Neural cell (in vitro differentiated cells): ENCODE measurements around the gene RAB11FIP3.

Source experiments
- EP300 ChIP-seq: fragments of 450-650 bp; conservative IDR thresholded peaks from 2 replicates; pipeline ENCODE4 v1.6.1; 2014; ENCODE audit warnings: antibody characterized with exemption, mild to moderate bottlenecking, moderate library complexity; ENCODE audit not compliant: poor library complexity, severe bottlenecking
- EZH2 ChIP-seq: fragments of 200-600, 300-800 bp; shearing (Covaris generic), sonication (generic); IDR thresholded peaks from 2 replicates; pipeline ENCODE4 v1.6.1; 2014; ENCODE audit warnings: antibody characterized with exemption, low read length, borderline replicate concordance, mild to moderate bottlenecking; ENCODE audit not compliant: insufficient read depth, poor library complexity, severe bottlenecking
- MXI1 ChIP-seq: fragments of 450-650 bp; conservative IDR thresholded peaks from 2 replicates; pipeline ENCODE4 v1.6.1; 2014; ENCODE audit warnings: antibody characterized with exemption, mild to moderate bottlenecking; ENCODE audit not compliant: poor library complexity, severe bottlenecking
- POLR2AphosphoS5 ChIP-seq: IDR thresholded peaks from 2 replicates; pipeline ENCODE4 v1.6.1; 2012
- SMC3 ChIP-seq: fragments of 450-650 bp; conservative IDR thresholded peaks from 2 replicates; pipeline ENCODE4 v1.6.1; 2014; ENCODE audit warnings: antibody characterized with exemption, mild to moderate bottlenecking, moderate library complexity; ENCODE audit not compliant: poor library complexity
- TAF1 ChIP-seq: IDR thresholded peaks from 2 replicates; pipeline ENCODE4 v1.6.1; 2012; ENCODE audit warnings: low read depth
- TF ChIP-seq, protein P1 (sequence below): fragments of 450-650 bp; IDR thresholded peaks from 2 replicates; pipeline ENCODE4 v1.5.1; 2014; ENCODE audit warnings: antibody characterized with exemption, mild to moderate bottlenecking, moderate library complexity; ENCODE audit not compliant: poor library complexity, severe bottlenecking

DNA sequence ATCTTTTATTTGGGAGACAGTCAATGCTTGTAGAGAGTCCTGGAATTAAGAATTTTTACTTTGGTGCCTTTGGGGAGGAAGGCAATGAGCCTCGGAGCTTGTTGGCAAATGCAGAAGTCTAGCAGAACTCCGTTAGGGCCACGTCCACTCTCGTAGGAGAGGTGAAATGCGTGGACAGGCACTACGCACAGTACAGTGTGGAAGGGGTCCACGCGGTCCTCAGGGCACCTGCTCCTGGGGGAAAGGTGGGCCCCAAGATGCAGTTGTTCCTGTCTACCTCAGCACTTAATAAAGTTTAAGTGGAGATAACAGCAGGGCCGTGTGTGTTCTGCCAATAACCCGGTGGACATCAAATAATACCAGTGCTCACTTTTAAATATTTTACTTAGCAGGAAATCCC lies 1.8 kb downstream of the RAB11FIP3 start:
- TF ChIP-seq, protein P1, sequence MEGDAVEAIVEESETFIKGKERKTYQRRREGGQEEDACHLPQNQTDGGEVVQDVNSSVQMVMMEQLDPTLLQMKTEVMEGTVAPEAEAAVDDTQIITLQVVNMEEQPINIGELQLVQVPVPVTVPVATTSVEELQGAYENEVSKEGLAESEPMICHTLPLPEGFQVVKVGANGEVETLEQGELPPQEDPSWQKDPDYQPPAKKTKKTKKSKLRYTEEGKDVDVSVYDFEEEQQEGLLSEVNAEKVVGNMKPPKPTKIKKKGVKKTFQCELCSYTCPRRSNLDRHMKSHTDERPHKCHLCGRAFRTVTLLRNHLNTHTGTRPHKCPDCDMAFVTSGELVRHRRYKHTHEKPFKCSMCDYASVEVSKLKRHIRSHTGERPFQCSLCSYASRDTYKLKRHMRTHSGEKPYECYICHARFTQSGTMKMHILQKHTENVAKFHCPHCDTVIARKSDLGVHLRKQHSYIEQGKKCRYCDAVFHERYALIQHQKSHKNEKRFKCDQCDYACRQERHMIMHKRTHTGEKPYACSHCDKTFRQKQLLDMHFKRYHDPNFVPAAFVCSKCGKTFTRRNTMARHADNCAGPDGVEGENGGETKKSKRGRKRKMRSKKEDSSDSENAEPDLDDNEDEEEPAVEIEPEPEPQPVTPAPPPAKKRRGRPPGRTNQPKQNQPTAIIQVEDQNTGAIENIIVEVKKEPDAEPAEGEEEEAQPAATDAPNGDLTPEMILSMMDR = no peak
- no peak for TF ChIP-seq EP300
- no peak for TF ChIP-seq EZH2
- no peak for TF ChIP-seq TAF1
- no peak for TF ChIP-seq SMC3
- TF ChIP-seq MXI1 = no peak
- no peak for TF ChIP-seq POLR2AphosphoS5
